Activated naive CD8-positive, alpha-beta T cell treated with anti-CD3 and anti-CD28 coated beads, Interleukin-2, amount 50 U/mL, for 24 hours (primary cell): Measurements from ENCODE around the gene CLIP1.

Experiments
- ATAC-seq: fragments of 150-1000 bp; cut with Tn5 transposase; one replicate; pipeline ENCODE4 v1.10.0; 2021
- DNase-seq: peaks from one replicate; pipeline ENCODE4 v3.0.0; 2021
- H3K27ac Mint-ChIP-seq: one replicate; pipeline ENCODE4 v1.8.0; 2021; ENCODE audit warnings: mild to moderate bottlenecking, mixed read lengths
- H3K27me3 Mint-ChIP-seq: one replicate; pipeline ENCODE4 v1.8.0; 2021; ENCODE audit warnings: mixed read lengths
- H3K36me3 Mint-ChIP-seq: one replicate; pipeline ENCODE4 v1.8.0; 2021; ENCODE audit warnings: low read depth, mixed read lengths
- H3K4me1 Mint-ChIP-seq: one replicate; pipeline ENCODE4 v1.8.0; 2021; ENCODE audit warnings: mixed read lengths
- H3K4me3 Mint-ChIP-seq: one replicate; pipeline ENCODE4 v1.8.0; 2021; ENCODE audit warnings: mild to moderate bottlenecking, moderate library complexity, mixed read lengths
- H3K9me3 Mint-ChIP-seq: one replicate; pipeline ENCODE4 v1.8.0; 2021; ENCODE audit warnings: mixed read lengths

The CLIP1 gene

DNA sequence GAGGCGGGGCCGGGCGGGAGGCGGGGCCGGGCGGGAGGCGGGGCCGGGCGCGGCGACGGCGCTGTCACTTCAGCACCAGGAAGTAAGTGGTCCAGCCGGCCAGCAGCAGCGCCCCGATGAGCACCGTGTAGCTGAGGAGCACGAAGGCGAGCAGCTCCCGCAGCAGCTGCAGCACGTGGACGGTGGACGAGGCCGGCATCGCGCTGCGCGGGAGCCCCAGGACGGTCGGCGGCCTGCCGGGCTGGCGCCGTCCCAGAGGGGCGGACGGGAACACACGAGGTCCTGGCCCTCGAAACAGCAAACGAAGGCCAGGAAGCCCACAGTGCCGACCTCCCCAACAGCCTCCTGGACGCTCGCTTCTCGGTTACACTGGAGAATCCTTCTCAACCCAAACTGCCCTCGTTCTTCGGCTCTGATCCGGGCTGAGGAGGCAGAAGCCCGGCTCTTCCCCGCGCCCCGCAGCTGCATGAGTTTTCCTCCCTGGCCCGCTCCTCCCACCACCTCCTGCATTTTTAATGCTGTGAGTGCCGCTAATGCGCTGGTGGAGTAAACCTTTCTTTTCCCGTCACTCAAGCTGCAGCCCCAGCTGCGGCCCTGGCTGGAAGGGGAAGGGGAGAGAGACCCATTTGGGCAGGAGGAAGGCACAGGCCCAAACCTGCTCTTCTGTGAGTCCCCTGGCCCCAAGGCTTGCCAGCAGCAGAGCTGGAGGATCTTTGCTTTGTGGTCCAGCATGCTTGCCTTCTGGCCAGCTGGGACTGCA lies 195.9 kb downstream of the CLIP1 start:
- H3K27ac Mint-ChIP-seq: no peak overlapping the region
- peak; percentile 53 for ATAC-seq
- H3K36me3 Mint-ChIP-seq: peaks cover 33% of the 10 kb centered on the region
- no peaks in the 10 kb centered on the region for H3K27me3 Mint-ChIP-seq
- H3K4me3 Mint-ChIP-seq: peak overlapping the region; percentile 87
- H3K4me1 Mint-ChIP-seq: peaks cover 40% of the 10 kb centered on the region
- no peak for DNase-seq
- H3K9me3 Mint-ChIP-seq: no peaks in the 10 kb centered on the region

DNA sequence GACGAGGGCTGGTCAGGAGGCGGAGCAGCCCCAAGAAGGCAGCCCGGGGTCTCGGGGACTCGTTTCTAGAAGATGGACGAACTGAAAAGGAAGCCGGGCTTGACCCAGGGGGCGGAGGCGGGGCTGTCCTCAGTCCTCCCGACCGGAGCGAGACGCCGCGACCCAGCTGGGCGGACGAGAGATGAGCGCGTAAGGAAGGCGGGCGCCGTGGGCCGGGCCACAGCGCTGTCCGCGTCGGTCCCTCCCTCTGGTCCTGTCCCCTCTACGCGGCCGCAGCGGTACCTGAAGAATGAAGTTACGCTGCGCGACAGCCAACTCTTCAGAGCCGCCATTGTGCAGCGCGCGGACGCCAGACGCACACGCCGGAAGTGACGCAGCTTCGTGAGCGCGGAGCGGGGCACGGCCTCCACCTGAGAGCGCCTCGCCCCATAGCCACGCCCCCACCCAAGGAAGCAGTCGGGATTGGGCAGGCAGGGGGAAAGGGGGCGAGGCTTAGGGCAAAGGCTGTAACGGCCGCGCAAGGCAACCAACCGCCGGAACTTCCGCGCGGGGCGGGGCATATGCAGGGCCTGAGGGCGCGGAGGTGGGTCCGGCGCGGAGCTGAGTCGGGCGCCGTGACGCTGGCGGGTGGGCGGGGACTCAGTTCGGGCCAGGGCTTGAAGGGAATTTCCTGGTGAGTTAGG lies 196.6 kb downstream of the CLIP1 start, which contains the start of gene DIABLO:
Gene DIABLO, minus strand, starts transcription at position 370 of the 683 bp plus-strand sequence. Its CDS starts 38 bp downstream, at position 332.
- Mint-ChIP-seq H3K4me1 (peaks cover 40% of the 10 kb centered on the region), H3K9me3 (no peaks in the 10 kb centered on the region), H3K27ac (peak within 1 kb of the TSS; percentile 83), H3K36me3 (peaks cover 31% of the 10 kb centered on the region), H3K27me3 (no peaks in the 10 kb centered on the region), H3K4me3 (peak within 1 kb of the TSS; percentile 87)
- DNase-seq (peak; percentile 100), ATAC-seq (peak; percentile 95)
